Colonic mucosa (tissue), 4 donors: ENCODE data around the gene CLDN15. TPM values are rescaled to one million over a fixed set of nuclear protein-coding genes. Genes with fewer than 3 reads are reported as not detected.
A peak's percentile ranks its signal among the peaks of the same experiment; 100 is the strongest.
"Not testable (repeated sequence)": the region's sequence is repeated elsewhere in the genome, so short reads cannot be mapped to it uniquely, and the experiment has no call there.

ENCODE experiments used
- DNase-seq: peaks from one replicate; pipeline ENCODE4 v3.0.0-alpha.2; 2020
- H3K27ac ChIP-seq: fragments of 200-600 bp; one replicate; pipeline ENCODE4 v1.8.0; 2021
- H3K27me3 ChIP-seq: fragments of 200-600 bp; one replicate; pipeline ENCODE4 v1.8.0; 2021
- H3K36me3 ChIP-seq: fragments of 200-600 bp; one replicate; pipeline ENCODE4 v1.8.0; 2021
- H3K4me1 ChIP-seq: fragments of 200-600 bp; one replicate; pipeline ENCODE4 v1.8.0; 2021; ENCODE audit warnings: mild to moderate bottlenecking
- H3K4me3 ChIP-seq: fragments of 200-600 bp; one replicate; pipeline ENCODE4 v1.8.0; 2021
- H3K9ac ChIP-seq, 2 donors: one replicate each; pipeline ENCODE4 v1.7.0; 2013; ENCODE audit warnings: control low read depth in 2 of 2, low read depth in 2 of 2, low read length in 2 of 2
- H3K9me3 ChIP-seq: fragments of 200-600 bp; one replicate; pipeline ENCODE4 v1.8.0; 2021
- intact Hi-C: fragments of 100-400 bp; cut with DNase I; formaldehyde crosslinking; loops from one replicate; pipeline ENCODE4 v1.14.1; 2022
- total RNA-seq, 2 donors: library from RNA; stranded (reverse); fragmentation: NEBNext Ultra II Directional in 1 of 2; extraction: Animal tissue kit (Norgen Biotek cat#: 25700) in 1 of 2; gene quantifications; one replicate each; pipeline ENCODE4 v1.2.1, GENCODE V29; 2021
- TF ChIP-seq, protein P1 (sequence below): fragments of 200-600 bp; IDR thresholded peaks from one replicate; pipeline ENCODE4 v1.8.0; 2022; ENCODE audit warnings: antibody characterized with exemption, mild to moderate bottlenecking
- donor health status: healthy.
- donor health status: DM: no; HTN: no; CAD: no.
- donor health status: DM: no; HTN: no; CAD: no.

CLDN15 gene, protein sequence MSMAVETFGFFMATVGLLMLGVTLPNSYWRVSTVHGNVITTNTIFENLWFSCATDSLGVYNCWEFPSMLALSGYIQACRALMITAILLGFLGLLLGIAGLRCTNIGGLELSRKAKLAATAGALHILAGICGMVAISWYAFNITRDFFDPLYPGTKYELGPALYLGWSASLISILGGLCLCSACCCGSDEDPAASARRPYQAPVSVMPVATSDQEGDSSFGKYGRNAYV
- 10 to 100 TPM; 32.2 to 49.5 TPM for total RNA-seq

DNA sequence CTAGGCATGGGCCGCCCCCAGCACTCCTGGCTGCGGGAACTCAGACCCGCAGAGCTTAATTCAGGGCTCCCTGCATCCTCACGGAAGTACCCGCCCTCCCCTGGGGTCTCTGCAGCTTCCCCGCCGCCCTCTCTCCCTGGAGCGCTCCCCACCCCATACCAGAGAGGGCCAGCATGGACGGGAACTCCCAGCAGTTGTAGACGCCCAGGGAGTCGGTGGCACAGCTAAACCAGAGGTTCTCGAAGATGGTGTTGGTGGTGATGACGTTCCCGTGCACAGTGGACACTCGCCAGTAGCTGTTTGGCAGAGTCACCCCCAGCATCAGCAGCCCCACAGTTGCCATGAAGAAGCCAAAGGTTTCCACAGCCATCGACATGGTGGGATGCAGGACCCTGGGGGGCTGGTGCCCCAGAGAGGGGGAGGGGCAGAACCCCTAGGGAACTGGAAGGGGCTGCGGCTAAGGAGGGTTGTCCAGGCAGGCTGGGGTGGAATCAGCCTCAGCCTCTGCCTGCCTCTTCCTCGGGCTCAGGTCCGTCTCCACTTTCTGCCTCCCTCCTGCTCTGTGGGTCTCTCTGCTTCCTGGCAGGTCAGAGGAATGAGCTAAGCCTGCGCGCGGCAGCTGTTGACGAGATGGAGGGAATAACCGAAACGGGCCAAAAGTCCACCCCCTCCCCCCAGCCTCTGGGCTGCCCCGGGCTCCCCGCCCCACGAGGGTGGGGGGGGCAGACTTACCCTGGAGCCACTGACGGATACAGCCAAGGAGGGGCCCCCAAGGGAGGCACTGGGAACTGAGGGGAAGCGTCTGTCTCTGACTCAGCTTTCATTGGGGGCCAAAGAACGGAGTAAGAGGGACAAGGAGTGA, at the start of gene CLDN15:
Gene CLDN15 (minus strand): TSS at position 597 of the 862 bp plus-strand sequence. CDS start 221 bp downstream, at position 376.
- Histone ChIP-seq H3K27ac (peak within 1 kb of the TSS; percentile 52), H3K27me3 (no peaks in the 10 kb centered on the region), H3K4me3 (peak within 1 kb of the TSS; percentile 26), H3K9ac (peak within 1 kb of the TSS; percentile 56 to 90), H3K9me3 (no peaks in the 10 kb centered on the region), H3K4me1 (no peaks in the 10 kb centered on the region), H3K36me3 (no peaks in the 10 kb centered on the region)
- intact Hi-C loops = no loop called here
- DNase-seq = peak; percentile 86
- TF ChIP-seq, protein P1, sequence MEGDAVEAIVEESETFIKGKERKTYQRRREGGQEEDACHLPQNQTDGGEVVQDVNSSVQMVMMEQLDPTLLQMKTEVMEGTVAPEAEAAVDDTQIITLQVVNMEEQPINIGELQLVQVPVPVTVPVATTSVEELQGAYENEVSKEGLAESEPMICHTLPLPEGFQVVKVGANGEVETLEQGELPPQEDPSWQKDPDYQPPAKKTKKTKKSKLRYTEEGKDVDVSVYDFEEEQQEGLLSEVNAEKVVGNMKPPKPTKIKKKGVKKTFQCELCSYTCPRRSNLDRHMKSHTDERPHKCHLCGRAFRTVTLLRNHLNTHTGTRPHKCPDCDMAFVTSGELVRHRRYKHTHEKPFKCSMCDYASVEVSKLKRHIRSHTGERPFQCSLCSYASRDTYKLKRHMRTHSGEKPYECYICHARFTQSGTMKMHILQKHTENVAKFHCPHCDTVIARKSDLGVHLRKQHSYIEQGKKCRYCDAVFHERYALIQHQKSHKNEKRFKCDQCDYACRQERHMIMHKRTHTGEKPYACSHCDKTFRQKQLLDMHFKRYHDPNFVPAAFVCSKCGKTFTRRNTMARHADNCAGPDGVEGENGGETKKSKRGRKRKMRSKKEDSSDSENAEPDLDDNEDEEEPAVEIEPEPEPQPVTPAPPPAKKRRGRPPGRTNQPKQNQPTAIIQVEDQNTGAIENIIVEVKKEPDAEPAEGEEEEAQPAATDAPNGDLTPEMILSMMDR = no peak

DNA sequence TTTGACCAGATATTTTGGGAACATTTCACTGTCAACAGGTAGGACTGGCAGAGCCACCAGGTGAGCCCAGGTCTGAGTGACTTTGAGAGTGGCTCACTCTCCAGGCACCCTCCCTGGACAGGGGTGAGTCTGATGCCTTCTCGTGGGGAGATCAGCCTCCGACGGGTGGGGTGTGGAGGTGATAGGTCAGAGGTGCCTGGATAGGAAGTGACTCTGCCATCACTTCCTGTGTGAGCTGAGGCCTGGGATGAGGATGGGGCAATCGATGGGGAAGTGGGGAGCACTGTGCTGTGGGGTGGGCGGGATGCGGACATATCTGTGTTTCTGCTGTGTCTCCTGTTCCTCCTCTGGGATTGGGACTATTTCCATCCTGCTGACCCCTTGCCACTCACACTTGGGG, 49.4 kb upstream of the CLDN15 start:
- intact Hi-C loops = no loop called here
- DNase-seq = no peak
- TF ChIP-seq, protein P1 = no peak

DNA sequence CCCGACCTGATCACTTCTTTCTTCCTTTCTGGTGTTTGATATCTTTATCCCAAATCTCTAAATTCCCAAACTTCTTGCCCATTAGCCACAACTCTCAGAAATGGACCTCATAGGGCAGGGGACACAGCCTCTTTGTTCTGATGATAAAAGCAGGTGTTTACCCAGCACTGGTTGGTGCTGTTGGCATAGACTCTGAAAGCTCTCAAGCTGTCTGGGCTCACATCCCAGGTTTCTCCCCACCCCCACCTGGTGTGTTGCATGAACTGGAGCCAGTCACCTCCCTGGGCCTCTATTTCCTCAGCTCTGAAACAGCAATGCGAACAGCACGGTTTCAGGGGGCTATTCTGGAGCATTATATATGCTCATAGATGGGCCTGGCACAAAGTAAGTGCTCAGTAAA, 48.3 kb upstream of the CLDN15 start:
- H3K4me3 ChIP-seq, DNase-seq, H3K27me3 ChIP-seq, intact Hi-C loops, H3K9ac ChIP-seq, H3K9me3 ChIP-seq, H3K27ac ChIP-seq, H3K4me1 ChIP-seq, H3K36me3 ChIP-seq: not testable (repeated sequence)

More for the DNA sequence above, 49.4 kb upstream of the CLDN15 start:
- Histone ChIP-seq H3K4me3 (no peak overlapping the region), H3K4me1 (no peaks in the 10 kb centered on the region), H3K27ac (no peak overlapping the region), H3K9me3 (no peaks in the 10 kb centered on the region), H3K36me3 (no peaks in the 10 kb centered on the region), H3K27me3 (no peaks in the 10 kb centered on the region), H3K9ac (no peak overlapping the region)

DNA sequence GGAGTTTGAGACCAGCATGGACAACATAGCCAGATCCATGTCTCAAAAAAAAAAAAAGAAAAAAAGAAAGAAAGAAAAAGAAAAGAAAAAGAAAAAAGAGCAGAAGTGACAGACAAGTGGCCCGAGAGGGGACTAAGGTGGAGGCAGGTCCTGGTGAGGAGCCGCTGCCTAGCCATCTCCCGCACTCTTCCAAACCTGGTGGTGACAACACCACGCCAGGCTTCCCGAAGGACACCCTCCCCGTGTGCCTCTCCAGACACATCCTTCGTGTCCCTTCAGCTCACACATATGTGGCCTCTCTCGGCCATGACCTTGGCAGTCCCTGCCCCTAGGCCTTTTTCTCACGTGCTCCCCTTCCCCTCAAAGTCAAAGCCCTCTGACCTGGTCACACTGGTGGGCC, 47.6 kb upstream of the CLDN15 start:
- Histone ChIP-seq H3K9me3 (no peaks in the 10 kb centered on the region), H3K27ac (no peak overlapping the region), H3K36me3 (no peaks in the 10 kb centered on the region), H3K4me1 (no peaks in the 10 kb centered on the region), H3K9ac (no peak overlapping the region), H3K27me3 (no peaks in the 10 kb centered on the region), H3K4me3 (no peak overlapping the region)
- intact Hi-C loops = no loop called here
- TF ChIP-seq, protein P1 = no peak
- no peak for DNase-seq

DNA sequence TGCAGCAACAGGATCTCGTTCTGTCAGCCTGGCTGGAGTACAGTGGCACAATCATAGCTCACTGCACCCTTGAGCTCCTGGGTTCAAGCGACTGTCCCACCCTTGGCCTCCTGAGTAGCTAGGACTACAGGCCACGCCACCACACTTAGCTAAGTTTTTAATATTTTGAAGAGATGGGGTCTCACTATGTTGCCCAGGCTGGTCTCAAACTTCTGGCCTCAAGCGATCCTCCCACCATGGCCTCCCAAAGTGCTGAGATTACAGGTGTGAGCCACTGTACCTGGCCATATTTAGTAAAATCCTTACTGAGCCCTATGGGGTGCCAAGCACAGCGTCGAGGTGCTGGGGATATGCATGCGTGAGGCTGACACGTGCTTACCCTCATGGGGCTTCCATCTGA, 43.3 kb upstream of the CLDN15 start:
- intact Hi-C loops = loop anchor here (5.0 kb wide), 2 partner anchors 89 to 134 kb away; no protein-coding TSS in a partner anchor

DNA sequence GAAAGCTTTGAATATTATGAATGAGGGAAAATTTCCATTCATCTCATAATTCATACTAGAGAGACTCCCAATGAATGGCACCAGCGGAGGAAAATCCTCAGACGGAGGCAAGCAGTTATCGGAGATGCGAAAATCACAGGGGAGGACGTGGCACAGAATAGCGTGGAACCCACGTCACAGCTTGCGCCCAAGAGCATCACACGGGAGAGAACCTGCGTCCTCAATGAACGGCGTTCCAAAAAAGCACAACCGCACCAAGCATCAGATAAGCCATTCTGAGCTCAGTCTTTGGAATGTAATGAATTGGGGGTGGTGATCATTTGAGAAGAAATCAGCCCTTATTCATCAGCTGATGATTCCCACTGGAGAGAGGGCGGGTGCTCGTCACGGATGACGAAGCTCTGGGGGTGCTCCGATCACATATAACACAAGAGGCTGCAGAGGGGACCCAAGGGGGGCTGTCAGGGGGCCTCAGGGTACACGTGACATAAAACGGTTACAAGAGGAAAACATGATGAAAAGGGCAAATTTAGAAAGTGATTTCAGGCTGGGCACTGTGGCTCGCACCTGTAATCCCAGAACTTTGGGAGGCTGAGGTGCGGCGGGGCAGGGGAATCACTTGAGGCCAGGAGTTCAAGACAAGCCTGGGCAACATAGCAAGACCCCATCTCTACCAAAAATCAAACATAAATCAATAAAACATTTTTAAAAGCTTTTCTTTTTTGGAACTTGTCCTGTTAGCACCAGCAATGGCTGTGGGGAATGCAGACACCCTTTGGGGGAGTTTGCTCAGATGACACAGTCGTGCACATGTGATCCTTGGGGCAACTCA, 41.1 kb upstream of the CLDN15 start:
- H3K27ac ChIP-seq = no peak overlapping the region
- no peaks in the 10 kb centered on the region for H3K9me3 ChIP-seq
- H3K4me3 ChIP-seq = no peak overlapping the region
- H3K4me1 ChIP-seq = no peaks in the 10 kb centered on the region
- intact Hi-C loops = no loop called here
- H3K27me3 ChIP-seq = no peaks in the 10 kb centered on the region
- TF ChIP-seq, protein P1 = no peak
- no peak for DNase-seq
- H3K36me3 ChIP-seq = no peaks in the 10 kb centered on the region
- no peak overlapping the region for H3K9ac ChIP-seq

More for the DNA sequence above, 43.3 kb upstream of the CLDN15 start:
- DNase-seq, H3K9me3 ChIP-seq, H3K27me3 ChIP-seq, H3K36me3 ChIP-seq, H3K4me3 ChIP-seq, H3K4me1 ChIP-seq, H3K27ac ChIP-seq, H3K9ac ChIP-seq: not testable (repeated sequence)
